ENCODE data around the gene AHSP.
A peak's percentile ranks its signal among the peaks of the same experiment; 100 is the strongest.
"Not testable (repeated sequence)": the region's sequence is repeated elsewhere in the genome, so short reads cannot be mapped to it uniquely, and the experiment has no call there.

The AHSP gene

DNA sequence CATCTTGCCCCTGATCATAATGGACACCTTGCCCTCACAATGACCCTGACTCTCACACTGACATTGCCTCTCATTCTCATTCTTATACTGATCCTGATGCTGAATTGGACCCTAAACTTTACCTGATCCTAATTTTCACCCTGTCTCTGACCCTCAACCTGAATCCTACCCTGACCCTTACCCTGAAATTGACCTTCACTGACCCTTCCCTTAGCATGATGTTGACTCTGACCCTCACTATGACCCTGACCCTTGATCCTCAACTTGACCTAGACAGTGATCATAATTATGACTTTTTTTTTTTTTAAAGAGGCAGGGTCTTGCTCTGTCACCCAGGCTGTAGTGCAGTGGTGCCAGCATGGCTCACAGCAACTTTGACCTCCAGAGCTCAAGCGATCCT is 3.4 kb downstream of the AHSP start:
- no peaks in the 10 kb centered on the region for H3K36me3 ChIP-seq (ENCODE audit: control insufficient read depth, insufficient read depth, low read length)
- no peak overlapping the region for H3K9ac ChIP-seq (ENCODE audit: low read depth, low read length)
- no peak overlapping the region for H3K4me3 ChIP-seq (ENCODE audit: low read depth, low read length)
- peaks cover 35% of the 10 kb centered on the region for H3K27me3 ChIP-seq (ENCODE audit: control insufficient read depth, insufficient read depth, low read length)
- H3K27ac ChIP-seq (ENCODE audit: low read depth, low read length), result no peak overlapping the region
- H3K4me1 ChIP-seq (ENCODE audit: control insufficient read depth, insufficient read depth, low read length), result peaks cover 24% of the 10 kb centered on the region
- H3K9me3 ChIP-seq (ENCODE audit: control insufficient read depth, insufficient read depth, low read length), result no peaks in the 10 kb centered on the region

GRCh38 chr16:31532120-31532519 is 4.4 kb downstream of the AHSP start:
- Histone ChIP-seq H3K9ac (ENCODE audit: low read depth, low read length) (no peak overlapping the region), H3K36me3 (ENCODE audit: control insufficient read depth, insufficient read depth, low read length) (no peaks in the 10 kb centered on the region)

GRCh38 chr16:31532896-31533295 is 5.2 kb downstream of the AHSP start:
- no peaks in the 10 kb centered on the region for H3K9me3 ChIP-seq (ENCODE audit: control insufficient read depth, insufficient read depth, low read length)
- no peak overlapping the region for H3K4me3 ChIP-seq (ENCODE audit: low read depth, low read length)
- H3K27ac ChIP-seq (ENCODE audit: low read depth, low read length), result no peak overlapping the region
- H3K9ac ChIP-seq (ENCODE audit: low read depth, low read length), result no peak overlapping the region
- peaks cover 37% of the 10 kb centered on the region for H3K27me3 ChIP-seq (ENCODE audit: control insufficient read depth, insufficient read depth, low read length)
- H3K36me3 ChIP-seq (ENCODE audit: control insufficient read depth, insufficient read depth, low read length), result no peaks in the 10 kb centered on the region
- H3K4me1 ChIP-seq (ENCODE audit: control insufficient read depth, insufficient read depth, low read length), result peaks cover 19% of the 10 kb centered on the region

More at GRCh38 chr16:31532120-31532519, 4.4 kb downstream of the AHSP start:
- Histone ChIP-seq H3K9me3 (ENCODE audit: control insufficient read depth, insufficient read depth, low read length) (no peaks in the 10 kb centered on the region), H3K4me1 (ENCODE audit: control insufficient read depth, insufficient read depth, low read length) (peaks cover 24% of the 10 kb centered on the region), H3K27ac (ENCODE audit: low read depth, low read length) (no peak overlapping the region), H3K27me3 (ENCODE audit: control insufficient read depth, insufficient read depth, low read length) (peaks cover 39% of the 10 kb centered on the region), H3K4me3 (ENCODE audit: low read depth, low read length) (no peak overlapping the region)

DNA sequence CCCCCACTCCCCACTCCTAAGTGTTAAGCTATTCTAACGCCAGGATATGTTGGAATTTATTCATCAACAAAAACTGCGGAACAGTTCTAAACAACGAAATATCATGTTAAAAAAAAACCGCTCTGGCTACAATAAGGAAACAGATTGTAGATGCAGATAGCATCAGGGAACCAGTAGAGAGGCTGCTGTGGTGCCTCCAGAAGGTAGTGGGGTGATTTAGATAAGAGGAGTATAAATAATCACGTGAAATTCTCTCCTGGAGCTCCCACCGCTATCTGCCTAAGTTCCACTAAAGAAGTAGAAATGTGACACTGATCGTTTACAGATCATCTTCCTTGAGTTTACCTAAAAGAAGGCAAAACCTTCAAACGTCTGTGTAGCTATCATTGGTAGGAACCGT is 8.0 kb downstream of the AHSP start:
- Histone ChIP-seq H3K27ac (ENCODE audit: low read depth, low read length) (no peak overlapping the region), H3K9ac (ENCODE audit: low read depth, low read length) (no peak overlapping the region), H3K9me3 (ENCODE audit: control insufficient read depth, insufficient read depth, low read length) (peaks cover 14% of the 10 kb centered on the region), H3K4me1 (ENCODE audit: control insufficient read depth, insufficient read depth, low read length) (peaks cover 5% of the 10 kb centered on the region; the same call in 1 of the 2 replicates), H3K27me3 (ENCODE audit: control insufficient read depth, insufficient read depth, low read length) (peaks cover 11% of the 10 kb centered on the region), H3K36me3 (ENCODE audit: control insufficient read depth, insufficient read depth, low read length) (no peaks in the 10 kb centered on the region), H3K4me3 (ENCODE audit: low read depth, low read length) (no peak overlapping the region)

DNA sequence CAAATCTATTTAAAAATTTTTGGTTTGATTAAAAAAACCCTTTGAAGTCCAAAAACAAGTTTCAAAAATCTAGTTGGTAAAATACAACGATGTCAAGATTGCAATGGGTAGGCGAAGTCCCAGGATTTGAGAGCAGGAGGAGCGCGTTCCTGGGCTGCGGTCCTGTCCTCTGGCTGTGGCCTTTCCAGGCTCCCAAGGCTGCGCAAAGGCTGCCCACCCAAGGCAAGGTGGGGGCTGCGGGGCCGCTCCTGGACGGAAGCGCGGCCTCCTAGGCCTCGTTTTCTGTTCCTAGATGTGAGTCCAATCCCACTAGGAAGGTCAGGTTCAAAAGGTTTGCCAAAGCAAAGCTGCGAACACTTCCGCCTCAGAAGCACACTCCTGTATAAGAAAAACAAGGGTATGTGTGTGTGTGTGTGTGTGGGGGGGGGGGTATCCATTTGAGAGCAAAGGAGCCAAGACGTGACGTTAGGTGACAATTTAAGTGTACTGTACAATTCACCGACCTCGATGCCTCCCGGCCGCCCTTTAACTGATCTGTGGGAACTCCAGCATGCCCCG is 9.2 kb downstream of the AHSP start:
- Histone ChIP-seq H3K4me3 (ENCODE audit: low read depth, low read length) (peak overlapping the region; percentile 56), H3K9ac (ENCODE audit: low read depth, low read length) (no peak overlapping the region), H3K4me1 (ENCODE audit: control insufficient read depth, insufficient read depth, low read length) (peaks cover 5% of the 10 kb centered on the region; the same call in 1 of the 2 replicates)

GRCh38 chr16:31537362-31538242 is 9.9 kb downstream of the AHSP start:
- H3K9me3 ChIP-seq (ENCODE audit: control insufficient read depth, insufficient read depth, low read length), result peaks cover 14% of the 10 kb centered on the region
- H3K4me3 ChIP-seq (ENCODE audit: low read depth, low read length), result peak overlapping the region; percentile 56
- peaks cover 7% of the 10 kb centered on the region for H3K27me3 ChIP-seq (ENCODE audit: control insufficient read depth, insufficient read depth, low read length)
- H3K36me3 ChIP-seq (ENCODE audit: control insufficient read depth, insufficient read depth, low read length), result no peaks in the 10 kb centered on the region
- peaks cover 5% of the 10 kb centered on the region; the same call in 1 of the 2 replicates for H3K4me1 ChIP-seq (ENCODE audit: control insufficient read depth, insufficient read depth, low read length)
- H3K27ac ChIP-seq (ENCODE audit: low read depth, low read length), result no peak overlapping the region
- no peak overlapping the region for H3K9ac ChIP-seq (ENCODE audit: low read depth, low read length)

More for the DNA sequence above, 9.2 kb downstream of the AHSP start:
- H3K36me3 ChIP-seq (ENCODE audit: control insufficient read depth, insufficient read depth, low read length), result no peaks in the 10 kb centered on the region
- peaks cover 14% of the 10 kb centered on the region for H3K9me3 ChIP-seq (ENCODE audit: control insufficient read depth, insufficient read depth, low read length)
- H3K27ac ChIP-seq (ENCODE audit: low read depth, low read length), result no peak overlapping the region
- peaks cover 7% of the 10 kb centered on the region for H3K27me3 ChIP-seq (ENCODE audit: control insufficient read depth, insufficient read depth, low read length)

DNA sequence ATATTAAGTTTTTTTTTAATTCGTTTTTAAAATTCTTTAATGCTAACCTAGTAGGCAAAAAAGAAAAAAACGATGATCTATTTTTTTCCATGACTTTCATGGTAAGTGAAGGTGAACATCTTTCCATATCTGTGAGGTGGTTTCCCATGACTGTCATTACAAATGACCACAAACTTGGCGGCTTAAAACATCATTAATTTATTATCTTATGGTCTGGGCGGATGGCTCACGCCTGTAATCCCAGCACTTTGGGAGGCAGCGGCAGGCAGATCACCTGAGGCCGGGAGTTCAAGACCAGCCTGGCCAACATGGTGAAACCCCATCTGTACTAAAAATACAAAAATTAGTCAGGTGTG is 10.5 kb downstream of the AHSP start:
- not testable (repeated sequence) for H3K4me1 ChIP-seq (ENCODE audit: control insufficient read depth, insufficient read depth, low read length); H3K9ac ChIP-seq (ENCODE audit: low read depth, low read length); H3K36me3 ChIP-seq (ENCODE audit: control insufficient read depth, insufficient read depth, low read length); H3K27ac ChIP-seq (ENCODE audit: low read depth, low read length); H3K27me3 ChIP-seq (ENCODE audit: control insufficient read depth, insufficient read depth, low read length)
- H3K4me3 ChIP-seq (ENCODE audit: low read depth, low read length), result peak overlapping the region; percentile 56; the same call in 1 of the 2 replicates
- peaks cover 14% of the 10 kb centered on the region for H3K9me3 ChIP-seq (ENCODE audit: control insufficient read depth, insufficient read depth, low read length)

DNA sequence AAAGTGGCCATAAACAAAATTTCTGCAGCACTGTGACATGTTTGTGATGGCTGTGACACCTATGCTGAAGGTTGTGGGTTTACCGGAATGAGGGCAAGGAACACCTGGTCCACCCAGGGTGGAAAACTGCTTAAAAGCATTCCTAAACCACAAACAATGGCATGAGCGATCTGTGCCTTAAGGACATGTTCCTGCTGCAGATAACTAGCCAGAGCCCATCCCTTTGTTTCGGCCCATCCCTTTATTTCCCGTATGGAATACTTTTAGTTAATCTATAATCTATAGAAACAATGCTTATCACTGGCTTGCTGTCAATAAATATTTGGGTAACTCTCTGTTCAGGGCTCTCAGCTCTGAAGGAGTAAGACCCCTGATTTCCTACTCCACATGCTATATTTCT is 12.1 kb downstream of the AHSP start:
- not testable (repeated sequence) for H3K36me3 ChIP-seq (ENCODE audit: control insufficient read depth, insufficient read depth, low read length); H3K4me1 ChIP-seq (ENCODE audit: control insufficient read depth, insufficient read depth, low read length); H3K9ac ChIP-seq (ENCODE audit: low read depth, low read length); H3K27me3 ChIP-seq (ENCODE audit: control insufficient read depth, insufficient read depth, low read length); H3K4me3 ChIP-seq (ENCODE audit: low read depth, low read length); H3K27ac ChIP-seq (ENCODE audit: low read depth, low read length)
- H3K9me3 ChIP-seq (ENCODE audit: control insufficient read depth, insufficient read depth, low read length), result peaks cover 21% of the 10 kb centered on the region

- peaks cover 37% of the 10 kb centered on the region for H3K9me3 ChIP-seq (ENCODE audit: control insufficient read depth, insufficient read depth, low read length)
- no peaks in the 10 kb centered on the region for H3K36me3 ChIP-seq (ENCODE audit: control insufficient read depth, insufficient read depth, low read length)
- H3K4me1 ChIP-seq (ENCODE audit: control insufficient read depth, insufficient read depth, low read length), result peaks cover 4% of the 10 kb centered on the region; the same call in 1 of the 2 replicates
- no peak overlapping the region for H3K9ac ChIP-seq (ENCODE audit: low read depth, low read length)
- no peaks in the 10 kb centered on the region for H3K27me3 ChIP-seq (ENCODE audit: control insufficient read depth, insufficient read depth, low read length)
- no peak overlapping the region for H3K4me3 ChIP-seq (ENCODE audit: low read depth, low read length)
- H3K27ac ChIP-seq (ENCODE audit: low read depth, low read length), result no peak overlapping the region
These were observed 15.1 kb downstream of the AHSP start for GRCh38 chr16:31542763-31543162.

- Histone ChIP-seq H3K27ac (ENCODE audit: low read depth, low read length) (no peak overlapping the region), H3K9ac (ENCODE audit: low read depth, low read length) (no peak overlapping the region), H3K27me3 (ENCODE audit: control insufficient read depth, insufficient read depth, low read length) (no peaks in the 10 kb centered on the region), H3K4me1 (ENCODE audit: control insufficient read depth, insufficient read depth, low read length) (no peaks in the 10 kb centered on the region), H3K4me3 (ENCODE audit: low read depth, low read length) (no peak overlapping the region), H3K9me3 (ENCODE audit: control insufficient read depth, insufficient read depth, low read length) (peaks cover 26% of the 10 kb centered on the region; the same call in 1 of the 2 replicates), H3K36me3 (ENCODE audit: control insufficient read depth, insufficient read depth, low read length) (no peaks in the 10 kb centered on the region)
These were observed 33.9 kb downstream of the AHSP start for GRCh38 chr16:31561426-31562233.
